GM12892 (cell line): Measurements from ENCODE around the gene PPP2R5B.

Experiments used
- POLR2AphosphoS5 ChIP-seq: IDR thresholded peaks from 2 replicates; pipeline ENCODE4 v1.6.1; 2011; ENCODE audit warnings: low read depth, low read length, control low read depth
- TAF1 ChIP-seq: IDR thresholded peaks from 2 replicates; pipeline ENCODE4 v1.6.1; 2011; ENCODE audit warnings: low read depth, mild to moderate bottlenecking, control low read depth, low read length, borderline replicate concordance

DNA sequence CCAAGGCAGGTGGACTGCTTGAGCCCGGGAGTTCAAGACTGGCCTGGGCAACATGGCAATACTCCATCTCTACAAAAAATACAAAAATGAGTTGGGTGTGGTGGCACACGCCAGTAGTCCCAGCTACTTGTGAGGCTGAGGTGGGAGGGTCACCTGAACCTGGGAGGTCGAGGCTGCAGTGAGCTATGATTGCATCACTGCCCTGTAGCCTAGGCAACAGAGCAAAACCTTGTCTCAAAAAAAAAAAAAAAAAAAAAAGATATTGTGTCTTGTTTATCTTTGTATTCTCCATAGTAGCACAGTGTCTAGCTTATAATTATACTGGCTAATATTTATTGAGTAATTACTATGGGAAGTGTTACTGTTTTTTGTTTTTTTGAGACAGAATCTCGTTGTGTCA, 27.0 kb downstream of the PPP2R5B start:
- TF ChIP-seq POLR2AphosphoS5 (no peak), TAF1 (no peak)
